GM21381 (cell line): ENCODE results near the gene MPDU1.
A peak's percentile ranks its signal among the peaks of the same experiment; 100 is the strongest.
"Not testable (repeated sequence)": the region's sequence is repeated elsewhere in the genome, so short reads cannot be mapped to it uniquely, and the experiment has no call there.

ENCODE experiments used
- ATAC-seq: cut with Tn5 transposase; IDR thresholded peaks from one replicate; pipeline ENCODE4 v1.9.1; 2021; ENCODE audit warnings: mild to moderate bottlenecking, moderate library complexity; ENCODE audit not compliant: unreplicated experiment

The MPDU1 gene

GRCh38 chr17:7614425-7615264 is 31.0 kb downstream of the MPDU1 start, which contains the start of gene FXR2:
FXR2 (minus strand) TSS chr17:7614897; CDS start chr17:7614532, 365 bp downstream.
- ATAC-seq, result peak; percentile 83

GRCh38 chr17:7615265-7615747 is 31.7 kb downstream of the MPDU1 start:
- ATAC-seq, result no peak

GRCh38 chr17:7618608-7619007 is 35.0 kb downstream of the MPDU1 start:
- no peak for ATAC-seq

GRCh38 chr17:7620835-7621234 is 37.2 kb downstream of the MPDU1 start:
- ATAC-seq, result no peak

GRCh38 chr17:7623661-7624060 is 40.0 kb downstream of the MPDU1 start:
- ATAC-seq, result no peak

- ATAC-seq, result not testable (repeated sequence)
These were observed 42.1 kb downstream of the MPDU1 start for GRCh38 chr17:7625749-7626148.

GRCh38 chr17:7626307-7626706 is 42.7 kb downstream of the MPDU1 start:
- ATAC-seq, result no peak

GRCh38 chr17:7626956-7627249 is 43.3 kb downstream of the MPDU1 start:
- no peak for ATAC-seq

GRCh38 chr17:7627250-7628121 is 43.8 kb downstream of the MPDU1 start, which contains the start of gene SAT2:
SAT2 (minus strand) TSS chr17:7627821; CDS start chr17:7627635, 186 bp downstream.
- peak; percentile 87 for ATAC-seq

- no peak for ATAC-seq
These were observed 46.4 kb downstream of the MPDU1 start, which contains the start of gene SHBG for GRCh38 chr17:7629939-7630571. SHBG (plus strand) TSS chr17:7630135; CDS start chr17:7630173, 38 bp downstream.

GRCh38 chr17:7631398-7632380 is 48.0 kb downstream of the MPDU1 start:
- no peak for ATAC-seq

GRCh38 chr17:7632492-7632894 is 48.8 kb downstream of the MPDU1 start:
- ATAC-seq, result no peak

- ATAC-seq, result no peak
These were observed 49.4 kb downstream of the MPDU1 start for GRCh38 chr17:7633093-7633492.

GRCh38 chr17:7634384-7634783 is 50.7 kb downstream of the MPDU1 start:
- no peak for ATAC-seq

GRCh38 chr17:7636163-7636562 is 52.5 kb downstream of the MPDU1 start:
- no peak for ATAC-seq
